AG09309 (cell line): ENCODE measurements around the gene ZBTB16.

Experiments used
- DNase-seq: peaks from one replicate; pipeline ENCODE4 v3.0.0-alpha.2; 2010; ENCODE audit warnings: low read depth
- H3K4me3 ChIP-seq: 2 replicates; pipeline ENCODE4 v1.5.1; 2011; ENCODE audit warnings: mild to moderate bottlenecking, low read depth, low read length, moderate library complexity; ENCODE audit not compliant: control insufficient read depth
- TF ChIP-seq, protein P1 (sequence below): IDR thresholded peaks from 2 replicates; pipeline ENCODE4 v1.5.1; 2011; ENCODE audit warnings: mild to moderate bottlenecking, low read depth, low read length, inconsistent platforms; ENCODE audit not compliant: insufficient read depth, control insufficient read depth; ENCODE audit errors: missing control alignments

The ZBTB16 gene

GRCh38 chr11:114092953-114093352, 33.4 kb downstream of the ZBTB16 start:
- DNase-seq, result no peak
- TF ChIP-seq, protein P1, sequence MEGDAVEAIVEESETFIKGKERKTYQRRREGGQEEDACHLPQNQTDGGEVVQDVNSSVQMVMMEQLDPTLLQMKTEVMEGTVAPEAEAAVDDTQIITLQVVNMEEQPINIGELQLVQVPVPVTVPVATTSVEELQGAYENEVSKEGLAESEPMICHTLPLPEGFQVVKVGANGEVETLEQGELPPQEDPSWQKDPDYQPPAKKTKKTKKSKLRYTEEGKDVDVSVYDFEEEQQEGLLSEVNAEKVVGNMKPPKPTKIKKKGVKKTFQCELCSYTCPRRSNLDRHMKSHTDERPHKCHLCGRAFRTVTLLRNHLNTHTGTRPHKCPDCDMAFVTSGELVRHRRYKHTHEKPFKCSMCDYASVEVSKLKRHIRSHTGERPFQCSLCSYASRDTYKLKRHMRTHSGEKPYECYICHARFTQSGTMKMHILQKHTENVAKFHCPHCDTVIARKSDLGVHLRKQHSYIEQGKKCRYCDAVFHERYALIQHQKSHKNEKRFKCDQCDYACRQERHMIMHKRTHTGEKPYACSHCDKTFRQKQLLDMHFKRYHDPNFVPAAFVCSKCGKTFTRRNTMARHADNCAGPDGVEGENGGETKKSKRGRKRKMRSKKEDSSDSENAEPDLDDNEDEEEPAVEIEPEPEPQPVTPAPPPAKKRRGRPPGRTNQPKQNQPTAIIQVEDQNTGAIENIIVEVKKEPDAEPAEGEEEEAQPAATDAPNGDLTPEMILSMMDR, result no peak
- H3K4me3 ChIP-seq, result no peak overlapping the region

DNA sequence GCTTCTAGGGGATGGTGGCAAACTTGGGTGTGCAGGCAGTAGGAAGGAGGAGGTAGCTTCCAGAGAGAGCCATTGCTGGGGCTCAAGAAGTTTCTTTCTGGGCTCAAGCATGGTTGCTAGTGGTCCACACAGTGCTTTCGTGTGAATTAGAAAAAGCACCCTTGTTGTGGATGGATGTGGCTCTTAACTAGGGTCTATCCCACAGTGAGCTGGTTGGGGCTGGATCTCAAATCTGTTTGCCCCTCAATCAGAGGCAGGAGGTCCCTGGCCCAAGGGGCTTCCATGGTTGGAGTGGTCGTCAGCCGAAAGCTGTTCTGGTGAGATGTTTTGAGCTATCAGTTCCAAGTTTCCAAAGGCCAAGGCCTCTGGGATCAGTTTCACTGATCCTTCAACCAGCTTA, 35.0 kb downstream of the ZBTB16 start:
- TF ChIP-seq, protein P1, result no peak
- H3K4me3 ChIP-seq, result no peak overlapping the region
- DNase-seq, result no peak

DNA sequence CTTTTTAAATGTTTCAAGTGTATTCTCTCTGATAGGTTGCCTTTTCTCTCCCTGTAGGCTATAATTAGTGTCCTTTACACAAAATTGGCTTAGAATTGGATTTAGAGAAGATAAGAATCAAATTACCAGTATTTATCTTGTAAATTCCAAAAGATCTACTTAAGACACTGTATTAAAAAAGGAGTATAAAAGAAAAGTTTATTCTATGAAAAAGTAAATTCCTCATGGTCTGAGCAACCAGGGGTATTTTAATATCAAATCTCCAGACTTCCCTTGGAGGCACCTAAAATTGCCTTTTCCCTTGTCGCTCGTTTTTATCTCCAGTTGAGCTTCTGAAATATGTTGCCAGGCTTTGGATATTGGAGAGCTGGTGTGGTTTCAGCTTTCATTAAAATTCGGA, 36.4 kb downstream of the ZBTB16 start:
- no peak for DNase-seq
- H3K4me3 ChIP-seq, result no peak overlapping the region

GRCh38 chr11:114097832-114098231, 38.3 kb downstream of the ZBTB16 start:
- DNase-seq, result no peak
- no peak overlapping the region for H3K4me3 ChIP-seq
- TF ChIP-seq, protein P1, result no peak

More for the DNA sequence above, 36.4 kb downstream of the ZBTB16 start:
- TF ChIP-seq, protein P1, result no peak

- TF ChIP-seq, protein P1, result no peak
- DNase-seq, result no peak
- H3K4me3 ChIP-seq, result no peak overlapping the region
These were observed 39.4 kb downstream of the ZBTB16 start for GRCh38 chr11:114098927-114099326.

GRCh38 chr11:114099392-114100178, 40.1 kb downstream of the ZBTB16 start:
- no peak for DNase-seq
- H3K4me3 ChIP-seq, result no peak overlapping the region
- TF ChIP-seq, protein P1, result no peak
